Measurements from ENCODE around the gene SERINC5. TPM values are rescaled to one million over a fixed set of nuclear protein-coding genes. Genes with fewer than 3 reads are reported as not detected.

SERINC5 gene
- total RNA-seq, 2 donors from 2014 or later: 23.3 to 26.7 TPM

GRCh38 chr5:80217667-80218066 is 38.2 kb downstream of the SERINC5 start:
- Histone ChIP-seq H3K27ac (peak overlapping the region in 3 of 4 donors; percentile 53 to 75 (median 66)), H3K36me3 (replicated peaks in 1 of 2; ENCODE audit: insufficient read depth in 1 of 2, low read depth in 2 of 2) (no peaks in the 10 kb centered on the region), H3K4me3 (no peak overlapping the region), H3K9me3 (no peaks in the 10 kb centered on the region), H3K4me1 (peaks cover 45% of the 10 kb centered on the region), H3K27me3 (no peaks in the 10 kb centered on the region)
- TF ChIP-seq POLR2A (IDR thresholded peaks at IDR 0.05) (no peak), CTCF (IDR thresholded peaks at IDR 0.05) (no peak)
- DNase-seq: no peak
- intact Hi-C loops (cut with DNase I): no loop called here
- WGBS, 2 donors: 34 to 52% methylated on average over 2 of the region's 2 CpGs
- no peak for ATAC-seq

GRCh38 chr5:80216753-80217596 is 38.9 kb downstream of the SERINC5 start:
- ATAC-seq: peak; percentile 95
- no peaks in the 10 kb centered on the region for H3K36me3 ChIP-seq (replicated peaks in 1 of 2; ENCODE audit: insufficient read depth in 1 of 2, low read depth in 2 of 2)
- H3K4me1 ChIP-seq: peaks cover 50% of the 10 kb centered on the region
- H3K27ac ChIP-seq: peak overlapping the region in 3 of 4 donors; percentile 53 to 75 (median 66)
- peak; percentile 75 to 89 (median 82) for DNase-seq
- H3K4me3 ChIP-seq: no peak overlapping the region
- TF ChIP-seq CTCF (IDR thresholded peaks at IDR 0.05) (no peak), POLR2A (IDR thresholded peaks at IDR 0.05) (no peak)
- 21 to 33% methylated on average over 12 of the region's 12 CpGs for WGBS, 2 donors
- H3K9me3 ChIP-seq: no peaks in the 10 kb centered on the region
- H3K27me3 ChIP-seq: no peaks in the 10 kb centered on the region
- intact Hi-C loops (cut with DNase I): no loop called here

GRCh38 chr5:80216096-80216495 is 39.8 kb downstream of the SERINC5 start:
- Histone ChIP-seq H3K27ac (peak overlapping the region in 2 of 4 donors; percentile 66 to 75), H3K27me3 (no peaks in the 10 kb centered on the region), H3K4me1 (peaks cover 50% of the 10 kb centered on the region), H3K4me3 (no peak overlapping the region), H3K36me3 (replicated peaks in 1 of 2; ENCODE audit: insufficient read depth in 1 of 2, low read depth in 2 of 2) (no peaks in the 10 kb centered on the region), H3K9me3 (no peaks in the 10 kb centered on the region)
- no peak for TF ChIP-seq CTCF (IDR thresholded peaks at IDR 0.05)
- TF ChIP-seq POLR2A (IDR thresholded peaks at IDR 0.05): no peak
- 43 to 44% methylated on average over 6 to 8 of the region's 8 CpGs for WGBS, 2 donors
- intact Hi-C loops (cut with DNase I): no loop called here
- ATAC-seq: no peak
- no peak for DNase-seq

- Histone ChIP-seq H3K27me3 (no peaks in the 10 kb centered on the region), H3K4me1 (peaks cover 50% of the 10 kb centered on the region), H3K4me3 (no peak overlapping the region), H3K9me3 (no peaks in the 10 kb centered on the region), H3K27ac (peak overlapping the region in 1 of 4 donors; percentile 75), H3K36me3 (replicated peaks in 1 of 2; ENCODE audit: insufficient read depth in 1 of 2, low read depth in 2 of 2) (no peaks in the 10 kb centered on the region)
- TF ChIP-seq CTCF (IDR thresholded peaks at IDR 0.05) (no peak), POLR2A (IDR thresholded peaks at IDR 0.05) (no peak)
- intact Hi-C loops (cut with DNase I): no loop called here
- no peak for ATAC-seq
- WGBS, 2 donors: 58% methylated on average over 4 of the region's 4 CpGs
- DNase-seq: no peak
Measured at GRCh38 chr5:80215523-80215922, 40.3 kb downstream of the SERINC5 start.

- no peaks in the 10 kb centered on the region for H3K27me3 ChIP-seq
- no peak for TF ChIP-seq POLR2A (IDR thresholded peaks at IDR 0.05)
- TF ChIP-seq CTCF (IDR thresholded peaks at IDR 0.05): no peak
- ATAC-seq: no peak
- no peak overlapping the region for H3K4me3 ChIP-seq
- no peaks in the 10 kb centered on the region for H3K36me3 ChIP-seq (replicated peaks in 1 of 2; ENCODE audit: insufficient read depth in 1 of 2, low read depth in 2 of 2)
- no peak overlapping the region for H3K27ac ChIP-seq
- DNase-seq: no peak
- 68 to 73% methylated on average over 3 of the region's 3 CpGs for WGBS, 2 donors
- intact Hi-C loops (cut with DNase I): no loop called here
- peaks cover 50% of the 10 kb centered on the region for H3K4me1 ChIP-seq
- no peaks in the 10 kb centered on the region for H3K9me3 ChIP-seq
Measured at GRCh38 chr5:80213466-80213865, 42.4 kb downstream of the SERINC5 start.

Measured in body of pancreas (tissue), 4 donors.